GM12878 (cell line): ENCODE measurements around the gene ARL5A. TPM values are rescaled to one million over a fixed set of nuclear protein-coding genes. Genes with fewer than 3 reads are reported as not detected.
A peak's percentile ranks its signal among the peaks of the same experiment; 100 is the strongest.

Source experiments
- ATAC-seq: fragments of 200-7000 bp; cut with Tn5 transposase; 3 replicates; pipeline ENCODE4 v1.9.1; 2020; ENCODE audit warnings: mild to moderate bottlenecking, moderate library complexity
- BruUV-seq: library from RNA; stranded (reverse); fragments of 400-500 nt; replicated peaks from 2 replicates; lab custom pipeline; 2021; lab: Mats Ljungman, UMichigan
- CTCF ChIA-PET: fragments of 300-600 bp; sonication (Branson Sonifier 250); formaldehyde crosslinking; extraction: SDS; loops from one replicate; lab custom pipeline; 2021; ENCODE audit warnings: inconsistent platforms; lab: Yijun Ruan, JAX
- POLR2A ChIA-PET: fragments of 350-600 bp; formaldehyde crosslinking; extraction: SDS; loops from one replicate; lab custom pipeline; 2021; ENCODE audit warnings: inconsistent platforms; lab: Charles Lee
- RAD21 ChIA-PET: fragments of 300-600 bp; sonication (Branson Sonifier 250); formaldehyde crosslinking; loops from one replicate; lab custom pipeline; 2023; ENCODE audit warnings: antibody characterized with exemption; ENCODE audit not compliant: unreplicated experiment; lab: Charles Lee
- SMC1A ChIA-PET: fragments of 300-600 bp; sonication (Branson Sonifier 250); formaldehyde crosslinking; loops from one replicate; lab custom pipeline; 2023; ENCODE audit not compliant: unreplicated experiment, uncharacterized antibody; lab: Charles Lee
- DNase-seq: peaks from one replicate; pipeline ENCODE4 v3.0.0-alpha.2; 2011; ENCODE audit warnings: low read depth, low spot score
- FAIRE-seq: peaks from 3 replicates; lab custom pipeline; 2011; peaks lifted over from hg19 to GRCh38; lab: Jason Lieb, UNC
- H2AFZ ChIP-seq: 2 replicates; pipeline ENCODE4 v1.6.0; 2011; ENCODE audit warnings: low read depth, low read length, control low read depth; ENCODE audit not compliant: control insufficient read depth
- H3K27ac ChIP-seq: 2 replicates; pipeline ENCODE4 v1.5.1; 2011; ENCODE audit warnings: control low read depth; ENCODE audit not compliant: control insufficient read depth, insufficient read depth
- H3K27me3 ChIP-seq, 2 experiments: replicated peaks in 1 of 2; 2 replicates each; pipeline versions ENCODE4 v1.6.0 to v1.6.1; 2011; ENCODE audit warnings: low read length in 1 of 2; ENCODE audit not compliant: control insufficient read depth in 2 of 2, insufficient read depth in 2 of 2
- H3K36me3 ChIP-seq, 2 experiments: 2 replicates each; pipeline ENCODE4 v1.5.1; 2011; ENCODE audit warnings: low read length in 1 of 2; ENCODE audit not compliant: control insufficient read depth in 2 of 2, insufficient read depth in 2 of 2
- H3K4me1 ChIP-seq: 2 replicates; pipeline ENCODE4 v1.6.1; 2011; ENCODE audit warnings: mild to moderate bottlenecking, low read length, moderate library complexity, mixed read lengths; ENCODE audit not compliant: control insufficient read depth, insufficient read depth
- H3K4me2 ChIP-seq: 2 replicates; pipeline ENCODE4 v1.6.0; 2011; ENCODE audit warnings: control low read depth; ENCODE audit not compliant: control insufficient read depth, insufficient read depth
- H3K4me3 ChIP-seq: fragments of 200-600 bp; sonication (generic); 2 replicates; pipeline ENCODE4 v1.5.1; 2016
- H3K79me2 ChIP-seq: 2 replicates; pipeline ENCODE4 v1.6.0; 2011; ENCODE audit warnings: low read length; ENCODE audit not compliant: control insufficient read depth, insufficient read depth
- H3K9ac ChIP-seq: 2 replicates; pipeline ENCODE4 v1.8.0; 2011; ENCODE audit warnings: low read length, control low read depth, mixed read lengths; ENCODE audit not compliant: control insufficient read depth, insufficient read depth
- H3K9me3 ChIP-seq: replicated peaks from 3 replicates; pipeline ENCODE4 v1.5.1; 2011; ENCODE audit warnings: mild to moderate bottlenecking, low read length; ENCODE audit not compliant: control insufficient read depth, insufficient read depth
- H4K20me1 ChIP-seq: 2 replicates; pipeline ENCODE4 v1.6.0; 2011; ENCODE audit not compliant: control insufficient read depth, insufficient read depth
- BACH1 ChIP-seq: fragments of 450-650 bp; IDR thresholded peaks from 2 replicates; pipeline ENCODE4 v1.6.1; 2017; ENCODE audit warnings: mild to moderate bottlenecking, borderline replicate concordance
- CBFB ChIP-seq: IDR thresholded peaks from 2 replicates; pipeline ENCODE4 v1.6.1; 2016; ENCODE audit warnings: antibody characterized with exemption, low read depth
- CBX3 ChIP-seq: fragments of 200-600 bp; sonication (generic); IDR thresholded peaks from 2 replicates; pipeline ENCODE4 v1.6.1; 2016; ENCODE audit warnings: low read depth, borderline replicate concordance
- CHD2 ChIP-seq: IDR thresholded peaks from 2 replicates; pipeline ENCODE4 v1.6.1; 2011; ENCODE audit warnings: low read depth, low read length, improper control_type of control experiment, borderline replicate concordance
- FOS ChIP-seq: IDR thresholded peaks from 3 replicates; pipeline ENCODE4 v1.6.1; 2011; ENCODE audit warnings: borderline replicate concordance; ENCODE audit not compliant: insufficient read length; ENCODE audit errors: extremely low read depth
- HDAC6 ChIP-seq: fragments of 200-600 bp; sonication (generic); IDR thresholded peaks from one replicate; pipeline ENCODE4 v1.8.0; 2017; ENCODE audit warnings: antibody characterized with exemption; ENCODE audit not compliant: unreplicated experiment
- MTA2 ChIP-seq: fragments of 450-650 bp; IDR thresholded peaks from 2 replicates; pipeline ENCODE4 v1.6.1; 2016; ENCODE audit warnings: low read depth, mild to moderate bottlenecking, moderate library complexity
- NBN ChIP-seq: fragments of 450-650 bp; IDR thresholded peaks from 2 replicates; pipeline ENCODE4 v1.6.1; 2016
- NFXL1 ChIP-seq: fragments of 450-650 bp; IDR thresholded peaks from 2 replicates; pipeline ENCODE4 v1.6.1; 2017; ENCODE audit warnings: antibody characterized with exemption, mild to moderate bottlenecking, borderline replicate concordance
- PAX5 ChIP-seq: IDR thresholded peaks from 2 replicates; pipeline ENCODE4 v1.6.1; 2011; ENCODE audit warnings: low read depth, low read length, borderline replicate concordance
- RBBP5 ChIP-seq: fragments of 200-600 bp; sonication (generic); conservative IDR thresholded peaks from 2 replicates; pipeline ENCODE4 v1.6.1; 2016
- RELB ChIP-seq: fragments of 450-650 bp; IDR thresholded peaks from 2 replicates; pipeline ENCODE4 v1.6.1; 2017; ENCODE audit warnings: low read depth, mild to moderate bottlenecking, moderate library complexity
- SIN3A ChIP-seq: IDR thresholded peaks from 2 replicates; pipeline ENCODE4 v1.6.1; 2012; ENCODE audit warnings: low read depth, low read length, improper control_type of control experiment
- SREBF1 ChIP-seq: IDR thresholded peaks from 2 replicates; pipeline ENCODE4 v1.6.1; 2012; ENCODE audit warnings: mild to moderate bottlenecking, low read length
- WGBS: methylation state at CpG from one replicate; pipeline ENCODE4 v1.1.6; 2016; ENCODE audit warnings: low lambda C conversion rate; ENCODE audit not compliant: insufficient replicate concordance, insufficient coverage; ENCODE audit errors: missing lambda C conversion rate; 5-methylcytosine and 5-hydroxymethylcytosine counted together
- in situ Hi-C: fragments of 300-500 bp; cut with MboI; formaldehyde crosslinking; loops from 9 replicates; pipeline ENCODE4 v1.14.3; 2018; ENCODE audit warnings: mixed read lengths
- intact Hi-C: fragments of 100-400 bp; cut with micrococcal nuclease; formaldehyde crosslinking; loops from one replicate; pipeline ENCODE4 v1.14.2; 2022; ENCODE audit not compliant: unreplicated experiment
- polyA plus RNA-seq, 11 experiments: library from polyadenylated mRNA; depleted of rRNA in 4 of 11; unstranded in 6 of 11; stranded (reverse) in 5 of 11; fragments of >200 nt; fragmentation: Nextera tagmentation in 4 of 11; fragmentation: Illumina TruSeq in 1 of 11; extraction: Ambion mirVana in 4 of 11; extraction: Trizol in 1 of 11; gene quantifications; 1 replicate in 1 of 11; 2 replicates in 10 of 11; pipeline versions ENCODE4 v1.2.1 to v1.2.3, GENCODE V29; 2011 to 2016; ENCODE audit warnings: inconsistent platforms in 2 of 11, missing spikeins in 2 of 11, low read depth in 1 of 11
- total RNA-seq, 4 experiments: library from RNA; depleted of rRNA in 3 of 4; stranded (reverse); fragments of >200 nt in 3 of 4; fragmentation: Illumina TruSeq in 1 of 4; extraction: Trizol in 1 of 4; gene quantifications; 2 replicates each; pipeline versions ENCODE4 v1.2.1 to v1.2.3, GENCODE V29; 2013 to 2021
- TF ChIP-seq, protein P1 (sequence below): fragments of 150-350 bp; IDR thresholded peaks from 2 replicates; pipeline ENCODE4 v1.6.1; 2014; ENCODE audit warnings: mild to moderate bottlenecking, low read depth, low read length
- TF ChIP-seq, protein P2 (sequence below): fragments of 450-650 bp; formaldehyde crosslinking; IDR thresholded peaks from 2 replicates; pipeline ENCODE4 v1.4.0; 2022; ENCODE audit warnings: mild to moderate bottlenecking, moderate library complexity

Gene ARL5A
- total and polyA plus RNA-seq, 10 of the 15 experiments (the other 5 are each of a cell fraction or from before 2014, with no cell fraction given) = 9.4 to 52.9 (median 32.0) TPM

DNA sequence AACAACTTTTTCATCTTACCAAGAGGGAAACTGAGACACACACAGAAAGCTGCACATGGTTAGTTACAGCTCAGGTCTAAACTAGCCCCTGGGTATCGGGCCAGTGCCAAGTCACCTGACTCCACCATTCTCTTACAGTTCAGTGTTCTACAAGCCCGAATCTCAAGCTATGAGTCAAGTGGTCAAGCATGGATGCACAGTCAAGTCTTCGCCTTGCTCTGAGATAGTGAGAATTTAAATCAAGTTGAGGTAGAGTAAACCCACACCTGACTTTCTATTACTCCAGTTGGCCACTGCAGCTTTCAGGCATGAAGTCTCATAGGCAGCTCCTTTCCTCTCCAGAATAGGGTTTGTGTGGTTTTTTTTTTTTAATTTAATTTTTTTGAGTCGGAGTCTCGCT lies 34.5 kb upstream of the ARL5A start:
- H3K79me2 ChIP-seq = no peaks in the 10 kb centered on the region
- H3K36me3 ChIP-seq = no peaks in the 10 kb centered on the region
- SMC1A ChIA-PET = interaction anchor here (0.7 to 2.8 kb wide), 14 partner anchors 12 to 550 kb away, joined by 3 to 15 read pairs (median 4); no protein-coding TSS in a partner anchor
- DNase-seq = peak; percentile 96
- WGBS = 4% methylated on average over 5 of the region's 5 CpGs
- H3K4me1 ChIP-seq = peaks cover 21% of the 10 kb centered on the region
- ATAC-seq = peak; percentile 100
- FAIRE-seq = peak; percentile 83
- intact Hi-C loops (no loop called here), in situ Hi-C loops (no loop called here)
- no peak overlapping the region for H2AFZ ChIP-seq
- H3K27ac ChIP-seq = no peak overlapping the region
- H3K9me3 ChIP-seq = no peaks in the 10 kb centered on the region; the same call in 2 of the 3 replicates
- H3K4me3 ChIP-seq = no peak overlapping the region
- H3K27me3 ChIP-seq = no peaks in the 10 kb centered on the region; a peak in 1 of 4 replicates
- H4K20me1 ChIP-seq = no peaks in the 10 kb centered on the region
- POLR2A ChIA-PET = interaction anchor here (0.5 to 1.4 kb wide), 2 partner anchors 35 to 37 kb away, joined by 5 read pairs; partner anchors contain the start of gene ARL5A
- peak overlapping the region; percentile 3 for H3K4me2 ChIP-seq
- CTCF ChIA-PET = interaction anchor here (0.6 to 1.9 kb wide), 8 partner anchors 9 to 203 kb away, joined by 3 to 7 read pairs (median 3); no protein-coding TSS in a partner anchor
- no peak overlapping the region for H3K9ac ChIP-seq
- no TSS peak for BruUV-seq
- RAD21 ChIA-PET = interaction anchor here (0.9 to 1.5 kb wide), 5 partner anchors 7 to 36 kb away, joined by 3 to 6 read pairs (median 3); partner anchors contain the start of gene ARL5A
- no peak for TF ChIP-seq CHD2
- no peak for TF ChIP-seq CBX3
- TF ChIP-seq RELB = no peak
- no peak for TF ChIP-seq SIN3A
- no peak for TF ChIP-seq SREBF1
- TF ChIP-seq CBFB = 0 out of 2 replicates have a peak, but pooled peaks have one; percentile 55
- no peak for TF ChIP-seq RBBP5
- TF ChIP-seq PAX5 = peak; percentile 99
- TF ChIP-seq, protein P1, sequence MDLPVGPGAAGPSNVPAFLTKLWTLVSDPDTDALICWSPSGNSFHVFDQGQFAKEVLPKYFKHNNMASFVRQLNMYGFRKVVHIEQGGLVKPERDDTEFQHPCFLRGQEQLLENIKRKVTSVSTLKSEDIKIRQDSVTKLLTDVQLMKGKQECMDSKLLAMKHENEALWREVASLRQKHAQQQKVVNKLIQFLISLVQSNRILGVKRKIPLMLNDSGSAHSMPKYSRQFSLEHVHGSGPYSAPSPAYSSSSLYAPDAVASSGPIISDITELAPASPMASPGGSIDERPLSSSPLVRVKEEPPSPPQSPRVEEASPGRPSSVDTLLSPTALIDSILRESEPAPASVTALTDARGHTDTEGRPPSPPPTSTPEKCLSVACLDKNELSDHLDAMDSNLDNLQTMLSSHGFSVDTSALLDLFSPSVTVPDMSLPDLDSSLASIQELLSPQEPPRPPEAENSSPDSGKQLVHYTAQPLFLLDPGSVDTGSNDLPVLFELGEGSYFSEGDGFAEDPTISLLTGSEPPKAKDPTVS = no peak
- no peak for TF ChIP-seq NFXL1
- no peak for TF ChIP-seq FOS
- TF ChIP-seq NBN = no peak
- TF ChIP-seq, protein P2, sequence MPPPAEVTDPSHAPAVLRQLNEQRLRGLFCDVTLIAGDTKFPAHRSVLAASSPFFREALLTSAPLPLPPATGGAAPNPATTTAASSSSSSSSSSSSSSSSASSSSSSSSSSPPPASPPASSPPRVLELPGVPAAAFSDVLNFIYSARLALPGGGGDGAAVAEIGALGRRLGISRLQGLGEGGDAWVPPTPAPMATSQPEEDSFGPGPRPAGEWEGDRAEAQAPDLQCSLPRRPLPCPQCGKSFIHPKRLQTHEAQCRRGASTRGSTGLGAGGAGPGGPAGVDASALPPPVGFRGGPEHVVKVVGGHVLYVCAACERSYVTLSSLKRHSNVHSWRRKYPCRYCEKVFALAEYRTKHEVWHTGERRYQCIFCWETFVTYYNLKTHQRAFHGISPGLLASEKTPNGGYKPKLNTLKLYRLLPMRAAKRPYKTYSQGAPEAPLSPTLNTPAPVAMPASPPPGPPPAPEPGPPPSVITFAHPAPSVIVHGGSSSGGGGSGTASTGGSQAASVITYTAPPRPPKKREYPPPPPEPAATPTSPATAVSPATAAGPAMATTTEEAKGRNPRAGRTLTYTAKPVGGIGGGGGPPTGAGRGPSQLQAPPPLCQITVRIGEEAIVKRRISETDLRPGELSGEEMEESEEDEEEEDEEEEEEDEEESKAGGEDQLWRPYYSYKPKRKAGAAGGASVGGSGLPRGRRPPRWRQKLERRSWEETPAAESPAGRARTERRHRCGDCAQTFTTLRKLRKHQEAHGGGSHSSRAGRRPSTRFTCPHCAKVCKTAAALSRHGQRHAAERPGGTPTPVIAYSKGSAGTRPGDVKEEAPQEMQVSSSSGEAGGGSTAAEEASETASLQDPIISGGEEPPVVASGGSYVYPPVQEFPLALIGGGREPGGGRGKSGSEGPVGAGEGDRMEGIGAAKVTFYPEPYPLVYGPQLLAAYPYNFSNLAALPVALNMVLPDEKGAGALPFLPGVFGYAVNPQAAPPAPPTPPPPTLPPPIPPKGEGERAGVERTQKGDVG = no peak
- no peak for TF ChIP-seq BACH1
- TF ChIP-seq MTA2 = no peak
- no peak for TF ChIP-seq HDAC6
